GM21825 (cell line): Measurements from ENCODE around the gene CDK5RAP1.
"Not testable (repeated sequence)": the region's sequence is repeated elsewhere in the genome, so short reads cannot be mapped to it uniquely, and the experiment has no call there.

Experiments used
- ATAC-seq: cut with Tn5 transposase; IDR thresholded peaks from one replicate; pipeline ENCODE4 v1.9.1; 2021; ENCODE audit warnings: mild to moderate bottlenecking, moderate library complexity; ENCODE audit not compliant: unreplicated experiment

Gene CDK5RAP1

DNA sequence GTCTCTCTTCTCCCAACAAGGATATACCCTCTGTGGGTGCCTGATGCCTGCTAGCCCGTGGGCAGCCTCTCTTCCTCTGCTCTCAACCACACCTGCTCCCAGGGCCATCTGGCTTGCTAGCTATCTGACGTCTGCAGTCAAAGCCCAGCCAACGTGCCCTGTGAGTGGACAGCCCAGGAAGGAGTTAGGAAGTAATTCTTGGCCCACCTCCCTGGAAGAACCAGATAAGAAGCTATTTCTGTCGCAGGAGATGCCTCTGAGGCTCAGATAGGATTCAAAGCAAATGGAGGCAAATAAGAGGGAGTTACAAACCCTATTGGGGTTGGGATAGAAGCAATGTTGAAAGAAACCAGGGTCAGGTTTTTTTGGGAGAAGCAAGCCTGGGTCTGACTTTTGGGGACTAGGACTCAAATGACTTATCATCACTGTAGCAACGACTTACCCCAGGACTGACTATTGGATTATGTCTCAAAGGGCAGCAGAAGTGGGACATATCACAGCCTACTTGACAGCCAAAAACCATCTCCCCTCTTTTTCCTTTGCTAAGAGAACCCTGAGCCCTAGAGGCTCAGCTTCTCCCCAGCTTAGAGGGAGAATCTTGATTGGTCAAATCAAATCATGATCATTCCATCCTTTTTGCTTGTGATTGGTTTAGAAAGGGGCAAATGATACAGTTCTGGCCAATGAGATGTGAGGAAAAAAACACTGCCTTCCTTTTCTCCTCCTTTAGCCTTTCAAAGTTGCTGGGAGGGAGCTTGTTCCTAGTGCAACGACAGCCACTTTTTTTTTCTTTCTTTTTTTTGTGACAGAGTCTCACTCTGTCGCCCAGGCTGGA lies 18.0 kb upstream of the CDK5RAP1 start:
- no peak for ATAC-seq

DNA sequence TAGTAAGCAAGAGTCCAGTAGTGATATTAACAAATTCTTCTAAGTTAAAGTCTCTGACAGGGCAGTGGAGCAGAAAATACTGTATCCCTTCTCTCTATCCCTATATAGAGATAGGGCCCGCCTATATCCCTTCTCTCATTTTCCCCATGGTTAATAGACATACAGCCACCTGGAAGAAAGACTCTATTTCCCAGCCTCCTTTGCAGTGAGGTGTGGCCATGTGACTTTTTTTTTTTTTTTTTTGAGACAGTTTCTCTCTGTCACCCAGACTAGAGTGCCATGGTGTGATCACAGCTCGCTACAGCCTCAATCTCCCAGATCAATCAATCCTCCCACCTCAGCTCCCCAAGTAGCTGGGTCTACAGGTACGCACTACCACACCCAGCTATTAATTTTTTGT lies 16.7 kb upstream of the CDK5RAP1 start:
- no peak for ATAC-seq

GRCh38 chr20:33415948-33416347 lies 14.6 kb upstream of the CDK5RAP1 start:
- no peak for ATAC-seq

DNA sequence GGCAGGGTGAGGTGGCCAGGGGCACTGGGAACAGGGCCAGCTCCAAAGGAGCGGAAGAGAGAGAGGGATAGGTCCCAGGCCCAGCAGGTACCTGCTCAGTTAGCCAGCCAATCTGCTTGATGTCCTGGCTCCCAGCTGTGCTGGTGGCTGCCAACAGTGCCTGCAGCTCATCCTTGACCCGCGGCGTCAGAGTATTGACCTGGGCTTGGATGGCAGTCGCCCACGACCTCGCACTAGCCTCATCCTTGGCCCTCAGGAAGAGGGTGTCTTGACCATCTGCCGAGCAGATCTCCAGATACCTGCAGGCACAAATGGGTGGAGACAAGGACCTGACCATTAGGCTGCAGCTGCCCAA lies 11.1 kb upstream of the CDK5RAP1 start:
- no peak for ATAC-seq

GRCh38 chr20:33411711-33412483 lies 10.6 kb upstream of the CDK5RAP1 start:
- no peak for ATAC-seq

DNA sequence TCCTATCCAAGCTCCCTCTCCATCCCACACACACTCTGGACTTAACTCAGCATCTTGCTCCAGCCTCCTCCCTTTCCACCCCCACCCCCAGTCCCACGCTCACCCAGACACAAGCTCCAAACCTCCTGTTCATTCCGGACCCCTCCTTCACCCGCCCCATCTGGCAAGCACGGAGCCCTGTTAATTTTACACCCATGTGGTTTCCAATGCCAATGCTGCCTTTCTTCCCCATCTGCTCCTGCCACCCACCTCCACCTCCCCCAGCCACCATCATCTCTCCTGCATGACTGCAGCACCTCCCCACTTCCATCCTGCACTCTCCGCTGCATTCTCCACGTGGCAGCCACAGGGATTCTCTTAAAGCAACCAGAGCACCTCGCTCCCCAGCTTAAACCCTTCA lies 9.9 kb upstream of the CDK5RAP1 start:
- no peak for ATAC-seq

DNA sequence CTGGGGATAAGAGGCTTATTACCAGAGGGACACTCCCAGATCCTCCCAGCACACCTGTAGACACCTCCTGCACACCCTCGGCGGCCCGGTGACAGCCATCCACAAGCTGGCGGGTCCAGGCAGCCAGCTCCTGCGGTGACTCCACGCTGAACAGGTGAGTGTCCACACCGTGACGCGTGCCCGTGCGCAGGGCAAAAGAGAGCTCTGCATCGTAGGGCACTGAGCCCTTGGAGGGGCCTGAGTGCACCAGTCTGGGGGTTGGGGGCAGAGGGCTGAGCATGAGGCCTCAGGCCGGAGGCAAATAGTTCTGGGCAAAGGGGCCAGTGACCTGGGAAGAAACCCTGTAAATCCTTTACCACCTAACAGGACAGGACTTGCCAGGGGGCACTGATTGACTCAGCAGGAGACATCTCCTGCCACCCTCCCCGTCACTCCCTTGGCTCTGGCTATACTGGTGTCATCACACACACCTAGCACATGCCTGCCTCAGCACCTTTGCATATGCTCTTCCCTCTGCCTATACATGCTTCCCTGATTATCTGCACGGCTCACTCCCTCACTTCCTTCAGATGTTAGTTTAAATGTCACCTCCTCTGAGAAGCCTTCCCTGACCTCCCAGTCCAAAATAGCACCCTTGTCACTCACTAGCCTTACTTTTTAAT lies 8.9 kb upstream of the CDK5RAP1 start:
- no peak for ATAC-seq

DNA sequence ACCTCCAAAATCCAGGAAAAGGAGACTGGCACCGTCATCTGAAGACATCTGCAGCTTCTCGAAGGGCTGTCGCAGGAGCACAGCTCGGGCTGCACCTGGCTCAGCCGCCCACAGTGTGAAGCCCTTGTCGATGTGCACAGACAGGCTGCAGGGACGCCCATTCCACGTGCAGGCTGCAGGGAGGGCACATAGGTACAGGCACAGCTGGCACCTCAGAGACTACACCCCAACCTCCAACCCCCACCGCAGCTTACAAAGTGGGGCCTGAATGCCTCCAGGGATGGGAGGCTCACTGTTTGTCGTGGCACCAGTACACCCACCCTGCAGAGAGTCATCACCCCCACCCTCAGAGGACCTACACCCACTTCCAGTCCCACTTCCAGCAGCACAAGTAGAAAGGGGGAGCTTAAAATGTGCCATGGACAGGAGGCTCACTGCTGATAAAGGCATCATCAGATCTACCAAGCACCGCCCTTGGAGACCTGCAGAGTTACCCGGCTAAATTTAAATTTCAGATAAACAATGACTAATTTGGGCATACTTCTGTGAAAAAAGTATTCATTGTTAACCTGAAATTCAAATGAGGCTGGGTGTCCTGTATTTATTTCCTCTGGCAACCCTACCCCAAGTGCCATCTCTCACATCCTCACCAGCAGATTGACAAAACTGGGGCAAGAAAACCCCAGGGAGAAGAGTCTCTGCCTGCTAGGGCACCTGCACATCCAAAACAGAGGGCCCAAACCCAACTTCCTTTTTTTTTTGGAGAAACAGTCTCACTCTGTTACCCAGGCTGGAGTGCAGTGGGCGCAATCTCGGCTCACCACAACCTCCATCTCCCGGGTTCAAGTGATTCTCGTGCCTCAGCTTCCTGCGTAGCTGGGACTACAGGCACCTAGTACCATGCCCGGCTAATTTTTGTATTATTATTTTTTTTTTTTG lies 7.7 kb upstream of the CDK5RAP1 start:
- no peak for ATAC-seq

- no peak for ATAC-seq
These were observed 7.0 kb upstream of the CDK5RAP1 start for GRCh38 chr20:33408313-33408712.

DNA sequence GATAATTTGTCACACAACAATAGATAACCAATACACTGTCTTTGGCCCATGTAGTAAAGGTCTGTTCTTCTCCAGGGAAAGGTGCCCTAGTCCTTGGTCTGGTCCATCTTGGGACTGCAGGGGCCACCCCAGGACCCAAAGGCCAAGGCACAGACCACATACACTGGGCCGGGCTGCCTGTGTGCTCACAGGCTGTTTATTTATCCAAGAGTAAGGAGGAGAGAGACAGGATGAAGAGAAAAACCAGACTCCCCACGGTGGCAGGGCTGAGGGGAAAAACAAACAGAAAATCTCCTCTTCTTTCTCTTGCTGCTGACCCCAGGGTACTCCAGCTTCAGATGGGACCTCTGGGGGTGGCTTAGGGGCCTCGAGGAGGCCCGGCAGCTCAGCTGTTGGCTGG lies 6.5 kb upstream of the CDK5RAP1 start:
- ATAC-seq = no peak

- ATAC-seq = no peak
These were observed 5.9 kb upstream of the CDK5RAP1 start for GRCh38 chr20:33407251-33407650.

DNA sequence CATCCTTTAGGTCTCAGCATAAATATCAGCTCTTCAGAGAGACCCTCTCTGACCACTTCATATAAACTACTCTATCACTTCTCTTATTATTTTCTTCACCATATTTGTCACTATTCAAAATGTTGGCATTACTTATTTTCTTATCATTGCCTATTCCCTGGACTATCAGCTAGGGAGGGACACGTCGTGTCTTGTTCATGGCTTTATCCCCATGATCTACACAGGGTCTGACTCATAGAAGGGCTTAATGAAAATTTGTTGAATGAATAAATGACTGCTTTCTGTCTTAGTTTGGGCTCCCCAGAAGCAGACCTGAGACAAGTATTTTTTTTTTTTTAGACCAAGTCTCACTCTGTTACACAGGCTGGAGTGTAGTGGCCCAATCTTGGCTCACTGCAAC lies 3.0 kb upstream of the CDK5RAP1 start:
- ATAC-seq = no peak

GRCh38 chr20:33401921-33402369 lies 626 bp upstream of the CDK5RAP1 start:
- no peak for ATAC-seq

DNA sequence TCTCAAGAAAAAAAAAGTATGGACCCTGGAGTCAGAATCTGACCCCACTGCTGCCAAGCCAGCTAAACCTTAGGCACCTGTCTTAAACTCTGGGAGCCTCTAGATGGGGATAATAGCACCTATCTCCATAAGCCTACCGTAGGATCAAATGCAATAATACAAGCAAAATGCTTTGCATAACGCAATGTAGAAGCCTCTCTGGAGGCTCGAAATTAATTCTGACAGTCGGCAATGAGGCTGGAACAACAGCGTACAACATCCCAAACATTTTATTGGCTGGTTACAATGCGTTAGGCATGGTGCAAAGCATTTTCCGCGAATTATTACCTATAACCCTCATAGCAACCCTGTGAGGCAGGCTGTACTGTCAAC lies 521 bp downstream of the CDK5RAP1 start:
- ATAC-seq = peak; percentile 30

DNA sequence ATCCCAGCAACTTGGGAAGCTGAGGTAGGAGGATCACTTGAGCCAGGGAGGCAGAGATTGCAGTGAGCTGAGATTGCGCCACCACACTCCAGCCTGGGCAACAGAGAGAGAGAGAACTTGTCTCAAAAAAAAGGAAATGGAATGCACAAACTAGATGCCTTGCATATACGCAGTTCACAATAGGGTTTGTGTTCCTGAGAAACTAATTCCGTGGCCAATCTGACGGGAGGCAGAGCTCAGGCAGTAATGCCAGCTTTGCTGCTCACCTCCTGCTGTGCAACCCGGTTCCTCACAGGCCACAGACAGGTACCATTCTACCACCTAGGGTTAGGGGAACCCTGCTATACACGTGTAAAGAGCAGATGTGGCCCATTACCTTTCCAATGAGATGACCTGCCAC lies 1.4 kb downstream of the CDK5RAP1 start:
- ATAC-seq = no peak

DNA sequence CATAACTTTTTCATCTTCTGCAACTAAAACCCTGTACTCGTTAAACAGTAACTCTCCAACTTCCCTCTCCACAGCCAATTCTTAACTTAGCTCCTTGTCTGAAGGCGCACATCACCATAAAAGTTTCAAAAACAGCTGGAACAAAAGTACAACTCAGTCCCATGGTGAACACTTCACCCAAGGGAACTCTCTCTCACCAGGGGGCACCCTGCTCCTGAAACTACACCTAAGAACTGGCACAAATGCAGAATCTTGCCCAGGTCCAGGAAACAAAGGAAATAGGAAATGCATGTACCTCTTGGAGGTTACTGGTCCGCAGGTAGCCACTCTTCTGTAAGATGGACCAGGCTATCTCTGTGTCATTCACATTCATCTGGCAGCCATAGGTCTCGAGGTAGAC lies 6.6 kb downstream of the CDK5RAP1 start:
- ATAC-seq = no peak

GRCh38 chr20:33393609-33394008 lies 7.7 kb downstream of the CDK5RAP1 start:
- ATAC-seq = no peak

DNA sequence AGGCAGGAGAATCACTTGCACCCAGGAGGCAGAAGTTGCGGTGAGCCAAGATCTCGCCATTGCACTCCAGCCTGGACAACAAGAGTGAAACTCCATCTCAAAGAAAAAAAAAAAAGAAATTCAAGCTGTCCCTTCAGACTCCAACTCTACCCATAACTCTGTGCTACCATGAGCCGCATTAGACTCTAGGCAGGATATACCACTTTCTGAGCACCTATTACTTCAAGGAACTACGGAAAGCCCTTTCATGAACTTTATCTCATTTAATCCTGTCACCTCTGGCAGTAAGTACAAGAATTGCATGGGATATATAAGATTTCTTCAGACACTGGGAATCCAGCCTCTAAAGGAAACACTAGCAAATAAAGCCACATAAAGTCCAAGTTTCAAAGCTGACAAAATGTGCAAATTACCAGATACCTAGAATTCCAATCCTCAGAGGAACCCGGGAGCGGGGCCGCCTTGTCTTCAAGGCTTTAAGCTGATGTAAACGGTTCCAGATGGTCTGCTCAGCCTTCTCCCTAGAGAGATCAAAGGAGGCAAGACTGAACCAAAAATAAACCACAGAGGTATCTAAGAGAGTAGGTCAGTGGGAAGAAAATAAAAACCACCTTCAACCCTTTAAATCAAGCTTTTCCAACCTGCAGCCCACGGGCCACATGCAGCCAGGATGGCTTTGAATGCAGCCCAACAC lies 9.4 kb downstream of the CDK5RAP1 start:
- no peak for ATAC-seq

DNA sequence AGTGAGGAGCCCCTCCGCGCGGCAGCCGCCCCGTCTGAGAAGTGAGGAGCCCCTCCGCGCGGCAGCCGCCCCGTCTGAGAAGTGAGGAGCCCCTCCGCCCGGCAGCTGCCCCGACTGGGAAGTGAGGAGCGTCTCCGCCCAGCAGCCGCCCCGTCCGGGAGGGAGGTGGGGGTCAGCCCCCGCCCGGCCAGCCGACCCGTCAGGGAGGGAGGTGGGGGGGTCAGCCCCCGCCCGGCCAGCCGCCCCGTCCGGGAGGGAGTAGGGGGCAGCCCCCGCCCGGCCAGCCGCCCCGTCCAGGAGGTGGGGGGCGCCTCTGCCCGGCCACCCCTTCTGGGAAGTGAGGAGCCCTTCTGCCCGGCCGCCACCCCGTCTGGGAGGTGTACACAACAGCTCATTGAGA lies 12.0 kb downstream of the CDK5RAP1 start:
- ATAC-seq = not testable (repeated sequence)

DNA sequence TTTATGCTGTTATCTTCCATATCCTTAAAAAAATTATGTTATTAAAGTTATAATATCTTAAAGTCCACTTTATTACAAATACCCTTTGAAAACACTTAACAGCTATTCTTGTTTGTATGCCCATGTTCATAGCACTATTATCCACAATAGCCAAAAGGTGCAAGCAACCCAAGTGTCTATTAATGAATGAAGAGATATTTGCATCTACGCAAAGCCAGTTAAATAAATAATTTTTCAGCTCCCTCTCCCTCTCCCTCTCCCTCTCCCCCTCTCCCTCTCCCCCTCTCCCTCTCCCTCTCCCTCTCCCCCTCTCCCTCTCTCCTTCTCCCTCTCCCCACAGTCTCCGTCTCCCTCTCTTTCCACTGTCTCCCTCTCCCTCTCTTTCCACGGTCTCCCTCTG lies 13.1 kb downstream of the CDK5RAP1 start:
- ATAC-seq = no peak
